GM18505 (cell line): ENCODE measurements around the gene MTM1.

Experiments
- ATAC-seq: cut with Tn5 transposase; IDR thresholded peaks from one replicate; pipeline ENCODE4 v1.9.1; 2021; ENCODE audit not compliant: unreplicated experiment
- POLR2A ChIP-seq: IDR thresholded peaks from 4 replicates; pipeline ENCODE4 v1.6.1; 2011; ENCODE audit warnings: borderline replicate concordance; ENCODE audit not compliant: insufficient read depth, insufficient read length; ENCODE audit errors: extremely low read depth

Gene MTM1

GRCh38 chrX:150570512-150570911 is 2.1 kb downstream of the MTM1 start:
- TF ChIP-seq POLR2A: no peak
- ATAC-seq: no peak

GRCh38 chrX:150572206-150572605 is 3.8 kb downstream of the MTM1 start:
- no peak for TF ChIP-seq POLR2A
- no peak for ATAC-seq

GRCh38 chrX:150573106-150573505 is 4.7 kb downstream of the MTM1 start:
- TF ChIP-seq POLR2A: no peak
- no peak for ATAC-seq

- peak; percentile 43 for ATAC-seq
- no peak for TF ChIP-seq POLR2A
Measured at GRCh38 chrX:150573702-150574101, 5.3 kb downstream of the MTM1 start.

- peak; percentile 59 for ATAC-seq
- no peak for TF ChIP-seq POLR2A
Measured at GRCh38 chrX:150574559-150575418, 6.4 kb downstream of the MTM1 start.

- ATAC-seq: no peak
Measured at GRCh38 chrX:150575419-150575814, 7.0 kb downstream of the MTM1 start.

GRCh38 chrX:150577174-150577573 is 8.8 kb downstream of the MTM1 start:
- no peak for TF ChIP-seq POLR2A
- ATAC-seq: no peak

More at GRCh38 chrX:150575419-150575814, 7.0 kb downstream of the MTM1 start:
- TF ChIP-seq POLR2A: no peak

GRCh38 chrX:150581093-150581775 is 12.8 kb downstream of the MTM1 start:
- TF ChIP-seq POLR2A: no peak
- ATAC-seq: no peak

- no peak for TF ChIP-seq POLR2A
- ATAC-seq: no peak
Measured at GRCh38 chrX:150582338-150582948, 14.0 kb downstream of the MTM1 start.

- no peak for TF ChIP-seq POLR2A
- ATAC-seq: no peak
Measured at GRCh38 chrX:150587585-150588503, 19.4 kb downstream of the MTM1 start.

- TF ChIP-seq POLR2A: no peak
Measured at GRCh38 chrX:150594584-150594983, 26.2 kb downstream of the MTM1 start.

GRCh38 chrX:150599226-150599625 is 30.8 kb downstream of the MTM1 start:
- ATAC-seq: no peak
- TF ChIP-seq POLR2A: no peak

More at GRCh38 chrX:150594584-150594983, 26.2 kb downstream of the MTM1 start:
- no peak for ATAC-seq
